B cell (primary cell): ENCODE results near the gene COQ7. TPM values are rescaled to one million over a fixed set of nuclear protein-coding genes. Genes with fewer than 3 reads are reported as not detected.

ENCODE experiments used
- ATAC-seq: fragments of 200-7000 bp; cut with Tn5 transposase; one replicate; pipeline ENCODE4 v1.10.0; 2021; ENCODE audit warnings: low read depth, mild to moderate bottlenecking, moderate number of reproducible peaks, moderate library complexity
- CTCF ChIA-PET: fragments of 350-600 bp; sonication (Branson Sonifier 250); formaldehyde crosslinking; loops from one replicate; lab custom pipeline; 2021; ENCODE audit warnings: antibody characterized with exemption, inconsistent platforms; lab: Charles Lee
- POLR2A ChIA-PET: fragments of 350-600 bp; sonication (Branson Sonifier 250); formaldehyde crosslinking; loops from one replicate; lab custom pipeline; 2021; ENCODE audit warnings: antibody characterized with exemption; lab: Charles Lee
- DNase-seq: peaks from one replicate; pipeline ENCODE4 v3.0.0; 2013
- H2AFZ ChIP-seq: 2 replicates; pipeline ENCODE4 v1.6.1; 2012; ENCODE audit warnings: mild to moderate bottlenecking, low read depth, low read length; ENCODE audit not compliant: insufficient read depth, poor library complexity, severe bottlenecking
- H3K27ac ChIP-seq, 2 donors: 1 replicate in 1 of 2; 2 replicates in 1 of 2; pipeline ENCODE4 v1.5.1; 2012 to 2013; ENCODE audit warnings: low read length in 2 of 2, mild to moderate bottlenecking in 2 of 2, moderate library complexity in 1 of 2
- H3K27me3 ChIP-seq, 4 experiments: fragments of 200-600 bp in 1 of 4; sonication (generic) in 1 of 4; replicated peaks in 1 of 4; 1 replicate in 2 of 4; 2 replicates in 2 of 4; pipeline versions ENCODE4 v1.6.1 to v1.7.0; 2013 to 2016; ENCODE audit warnings: low read length in 3 of 4, mild to moderate bottlenecking in 2 of 4, mixed read lengths in 1 of 4, moderate library complexity in 1 of 4; ENCODE audit not compliant: insufficient read depth in 4 of 4, control insufficient read depth in 3 of 4; ENCODE audit errors: control extremely low read depth in 1 of 4
- H3K36me3 ChIP-seq, 2 experiments: replicated peaks in 1 of 2; 1 replicate in 1 of 2; 2 replicates in 1 of 2; pipeline versions ENCODE4 v1.6.1 to v1.7.1; 2013; ENCODE audit warnings: low read length in 1 of 2; ENCODE audit not compliant: insufficient read depth in 2 of 2, control insufficient read depth in 1 of 2; ENCODE audit errors: control extremely low read depth in 1 of 2, extremely low read depth in 1 of 2
- H3K4me1 ChIP-seq, 2 donors: fragments of 200-600 bp in 1 of 2; sonication (generic) in 1 of 2; 1 replicate in 1 of 2; 2 replicates in 1 of 2; pipeline versions ENCODE4 v1.5.1 to v1.6.1; 2013 to 2017; ENCODE audit warnings: low read length in 2 of 2; ENCODE audit not compliant: control insufficient read depth in 2 of 2, insufficient read depth in 2 of 2
- H3K4me2 ChIP-seq: replicated peaks from 2 replicates; pipeline ENCODE3; 2012; ENCODE audit warnings: mild to moderate bottlenecking, low read depth, low read length; ENCODE audit not compliant: poor library complexity, severe bottlenecking
- H3K4me3 ChIP-seq, 5 experiments: fragments of 200-600 bp in 1 of 5; sonication (generic) in 1 of 5; 1 replicate in 3 of 5; 2 replicates in 2 of 5; pipeline versions ENCODE4 v1.5.1 to v1.7.0; 2011 to 2016; ENCODE audit warnings: low read length in 4 of 5, mild to moderate bottlenecking in 4 of 5, low read depth in 2 of 5, control low read depth in 1 of 5, moderate library complexity in 1 of 5; ENCODE audit not compliant: insufficient read depth in 1 of 5; ENCODE audit errors: control extremely low read depth in 1 of 5, extremely low read depth in 1 of 5
- H3K79me2 ChIP-seq: fragments of 200-600 bp; sonication (generic); one replicate; pipeline ENCODE4 v1.6.0; 2016; ENCODE audit warnings: low read length; ENCODE audit not compliant: control insufficient read depth, insufficient read depth
- H3K9ac ChIP-seq: fragments of 200-600 bp; sonication (generic); 2 replicates; pipeline ENCODE4 v1.6.1; 2017; ENCODE audit warnings: mild to moderate bottlenecking, low read length, moderate library complexity
- H3K9me3 ChIP-seq, 3 donors: one replicate each; pipeline versions ENCODE4 v1.6.1 to v1.7.1; 2013; ENCODE audit warnings: low read length in 2 of 3; ENCODE audit not compliant: control insufficient read depth in 2 of 3, insufficient read depth in 1 of 3; ENCODE audit errors: control extremely low read depth in 1 of 3
- H4K20me1 ChIP-seq: 2 replicates; pipeline ENCODE4 v1.6.0; 2012; ENCODE audit warnings: mild to moderate bottlenecking, low read length; ENCODE audit not compliant: insufficient read depth, control insufficient read depth, poor library complexity, severe bottlenecking
- H3K27ac Mint-ChIP-seq: one replicate; pipeline ENCODE4 v1.8.0; 2021; ENCODE audit warnings: mixed read lengths
- H3K27me3 Mint-ChIP-seq: one replicate; pipeline ENCODE4 v1.8.0; 2021; ENCODE audit warnings: mixed read lengths
- H3K4me1 Mint-ChIP-seq: one replicate; pipeline ENCODE4 v1.8.0; 2021; ENCODE audit warnings: mixed read lengths
- H3K4me3 Mint-ChIP-seq: one replicate; pipeline ENCODE4 v1.8.0; 2021; ENCODE audit warnings: mixed read lengths
- H3K9me3 Mint-ChIP-seq: one replicate; pipeline ENCODE4 v1.8.0; 2022; ENCODE audit warnings: mixed read lengths; ENCODE audit not compliant: insufficient read depth
- EZH2 ChIP-seq: IDR thresholded peaks from 2 replicates; pipeline ENCODE4 v1.6.1; 2012; ENCODE audit warnings: borderline replicate concordance, low read depth, mild to moderate bottlenecking, moderate library complexity, low read length; ENCODE audit not compliant: insufficient read depth, poor library complexity, severe bottlenecking
- WGBS: methylation state at CpG from one replicate; pipeline ENCODE4 v1.1.5; 2013; ENCODE audit warnings: missing lambda C conversion rate; ENCODE audit not compliant: insufficient coverage; 5-methylcytosine and 5-hydroxymethylcytosine counted together
- intact Hi-C: fragments of 100-400 bp; cut with micrococcal nuclease; formaldehyde crosslinking; loops from one replicate; pipeline ENCODE4 v1.10.0; 2022
- polyA plus RNA-seq: library from polyadenylated mRNA; depleted of rRNA; stranded (reverse); fragments of >200 nt; gene quantifications from 2 replicates; pipeline ENCODE4 v1.2.3, GENCODE V29; 2012
- total RNA-seq, 2 donors: library from RNA; stranded (reverse); fragments of 120-200 nt in 1 of 2; gene quantifications; 1 replicate in 1 of 2; 2 replicates in 1 of 2; pipeline versions ENCODE4 v1.2.3 to v1.2.4, GENCODE V29; 2013 to 2022
- TF ChIP-seq, protein P1 (sequence below): fragments of 200-600 bp; IDR thresholded peaks from one replicate; pipeline ENCODE4 v1.8.0; 2022; ENCODE audit warnings: antibody characterized with exemption, mild to moderate bottlenecking

COQ7 gene
- total and polyA plus RNA-seq, 2 donors (not counting 1 experiment from before 2014, with no cell fraction given): 8.1 to 19.4 TPM

DNA sequence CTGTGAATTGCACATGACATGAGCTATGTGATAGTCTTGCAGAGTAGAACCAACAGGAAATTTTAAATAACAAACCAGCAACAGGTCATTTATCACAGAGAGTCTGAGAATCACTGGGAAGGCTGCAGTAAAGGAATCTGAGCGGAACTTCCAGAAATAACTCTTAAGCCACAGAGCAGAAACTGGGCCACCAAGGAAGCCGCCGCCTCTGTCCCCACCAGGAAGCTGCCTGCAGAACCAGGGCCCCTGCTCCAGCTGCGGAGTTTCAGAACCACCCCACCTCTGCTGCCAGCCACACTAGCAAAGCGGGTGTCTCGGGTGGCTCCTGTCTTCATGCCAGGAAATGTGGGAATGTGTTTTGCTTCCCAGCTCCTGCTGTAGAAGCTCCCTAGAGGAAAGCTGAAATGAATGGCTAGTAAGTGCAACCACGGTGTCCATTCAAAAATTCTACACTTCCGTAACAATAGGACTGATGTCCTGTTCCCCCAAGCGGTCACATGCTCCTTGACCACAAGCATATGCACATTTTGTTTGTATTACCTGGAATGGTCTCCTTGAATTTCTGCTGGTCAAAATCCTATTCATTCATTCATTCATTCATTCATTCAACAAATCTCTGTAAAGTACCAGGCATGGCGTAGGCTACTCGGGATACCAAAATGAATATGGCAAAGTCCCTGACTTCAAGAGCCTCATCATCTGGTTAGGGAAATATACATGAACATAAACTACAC, 38.6 kb downstream of the COQ7 start:
- 59% methylated on average over 7 of the region's 11 CpGs for WGBS
- no peak overlapping the region for H3K4me3 Mint-ChIP-seq
- POLR2A ChIA-PET: no interaction called here
- intact Hi-C loops: no loop called here
- CTCF ChIA-PET: interaction anchor here (1.2 kb wide), 1 partner anchor 20 kb away, joined by 3 read pairs; no protein-coding TSS in a partner anchor
- Histone ChIP-seq H3K4me3 (no peak overlapping the region), H3K36me3 (no peaks in the 10 kb centered on the region), H3K9me3 (no peaks in the 10 kb centered on the region), H3K9ac (no peak overlapping the region), H3K27me3 (no peaks in the 10 kb centered on the region), H3K4me1 (no peaks in the 10 kb centered on the region), H3K4me2 (no peak overlapping the region), H4K20me1 (no peaks in the 10 kb centered on the region), H2AFZ (no peak overlapping the region), H3K27ac (no peak overlapping the region), H3K79me2 (no peaks in the 10 kb centered on the region)
- TF ChIP-seq, protein P1, sequence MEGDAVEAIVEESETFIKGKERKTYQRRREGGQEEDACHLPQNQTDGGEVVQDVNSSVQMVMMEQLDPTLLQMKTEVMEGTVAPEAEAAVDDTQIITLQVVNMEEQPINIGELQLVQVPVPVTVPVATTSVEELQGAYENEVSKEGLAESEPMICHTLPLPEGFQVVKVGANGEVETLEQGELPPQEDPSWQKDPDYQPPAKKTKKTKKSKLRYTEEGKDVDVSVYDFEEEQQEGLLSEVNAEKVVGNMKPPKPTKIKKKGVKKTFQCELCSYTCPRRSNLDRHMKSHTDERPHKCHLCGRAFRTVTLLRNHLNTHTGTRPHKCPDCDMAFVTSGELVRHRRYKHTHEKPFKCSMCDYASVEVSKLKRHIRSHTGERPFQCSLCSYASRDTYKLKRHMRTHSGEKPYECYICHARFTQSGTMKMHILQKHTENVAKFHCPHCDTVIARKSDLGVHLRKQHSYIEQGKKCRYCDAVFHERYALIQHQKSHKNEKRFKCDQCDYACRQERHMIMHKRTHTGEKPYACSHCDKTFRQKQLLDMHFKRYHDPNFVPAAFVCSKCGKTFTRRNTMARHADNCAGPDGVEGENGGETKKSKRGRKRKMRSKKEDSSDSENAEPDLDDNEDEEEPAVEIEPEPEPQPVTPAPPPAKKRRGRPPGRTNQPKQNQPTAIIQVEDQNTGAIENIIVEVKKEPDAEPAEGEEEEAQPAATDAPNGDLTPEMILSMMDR: no peak
- no peaks in the 10 kb centered on the region for H3K27me3 Mint-ChIP-seq
- DNase-seq: no peak
- H3K27ac Mint-ChIP-seq: no peak overlapping the region
- no peak for ATAC-seq
- H3K4me1 Mint-ChIP-seq: peaks cover 10% of the 10 kb centered on the region
- H3K9me3 Mint-ChIP-seq: no peaks in the 10 kb centered on the region

DNA sequence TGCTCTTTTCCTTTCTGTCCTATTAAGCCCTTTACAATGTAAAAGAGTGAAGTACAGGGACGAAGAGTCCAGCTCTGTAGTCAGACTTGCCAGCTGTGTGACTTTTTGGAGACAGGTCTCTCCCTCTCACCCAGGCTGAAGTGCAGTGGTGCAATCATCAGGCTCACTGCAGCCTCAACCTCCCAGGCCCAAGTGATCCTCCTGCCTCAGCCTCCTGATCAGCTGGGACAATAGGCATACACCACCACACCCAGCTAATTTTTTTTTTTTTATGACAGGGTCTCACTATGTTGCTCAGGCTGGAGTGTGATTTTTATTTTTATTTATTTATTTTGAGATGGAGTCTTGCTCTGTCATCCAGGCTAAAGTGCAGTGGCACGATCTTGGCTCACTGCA, 39.2 kb downstream of the COQ7 start:
- no peak overlapping the region for H3K4me2 ChIP-seq
- peaks cover 0 to 3% (median 0%) of the 10 kb centered on the region in 4 experiments for H3K27me3 ChIP-seq
- ChIA-PET POLR2A (no interaction called here), CTCF (interaction anchor here (0.6 to 1.1 kb wide), 2 partner anchors 21 to 46 kb away, joined by 3 to 4 read pairs; no protein-coding TSS in a partner anchor)
- no peaks in the 10 kb centered on the region for H3K79me2 ChIP-seq
- ATAC-seq: no peak
- 90% methylated on average over 2 of the region's 2 CpGs for WGBS
- H3K4me1 ChIP-seq: no peaks in the 10 kb centered on the region
- TF ChIP-seq EZH2: no peak
- TF ChIP-seq, protein P1: no peak
- intact Hi-C loops: no loop called here
- H3K9me3 ChIP-seq: no peaks in the 10 kb centered on the region
- H3K27me3 Mint-ChIP-seq: no peaks in the 10 kb centered on the region
- no peaks in the 10 kb centered on the region for H4K20me1 ChIP-seq
- H2AFZ ChIP-seq: no peak overlapping the region
- no peak overlapping the region for H3K9ac ChIP-seq
- H3K9me3 Mint-ChIP-seq: no peaks in the 10 kb centered on the region
- no peak overlapping the region for H3K4me3 ChIP-seq
- DNase-seq: no peak
- H3K4me3 Mint-ChIP-seq: no peak overlapping the region
- H3K36me3 ChIP-seq: no peaks in the 10 kb centered on the region
- H3K4me1 Mint-ChIP-seq: peaks cover 10% of the 10 kb centered on the region
- no peak overlapping the region for H3K27ac Mint-ChIP-seq
- no peak overlapping the region for H3K27ac ChIP-seq
